SJSA1 (cell line): ENCODE measurements around the gene LINC01488. TPM values are rescaled to one million over a fixed set of nuclear protein-coding genes. Genes with fewer than 3 reads are reported as not detected.

ENCODE experiments used
- DNase-seq, 2 experiments: peaks; one replicate each; pipeline ENCODE4 v3.0.0-alpha.2; 2015 to 2020; ENCODE audit warnings: low spot score in 2 of 2, low read depth in 1 of 2
- H3K27ac ChIP-seq: fragments of 250-450 bp; sonication (Bioruptor Pico); 2 replicates; pipeline ENCODE4 v1.5.1; 2020; ENCODE audit warnings: mild to moderate bottlenecking, moderate library complexity
- H3K27me3 ChIP-seq: fragments of 250-450 bp; sonication (Bioruptor Pico); replicated peaks from 2 replicates; pipeline ENCODE4 v1.5.1; 2020; ENCODE audit warnings: mild to moderate bottlenecking, moderate library complexity
- H3K36me3 ChIP-seq: fragments of 250-450 bp; sonication (Bioruptor Pico); 2 replicates; pipeline ENCODE4 v1.5.1; 2020; ENCODE audit warnings: mild to moderate bottlenecking
- H3K4me1 ChIP-seq: fragments of 250-450 bp; sonication (Bioruptor Pico); replicated peaks from 2 replicates; pipeline ENCODE4 v1.6.1; 2021; ENCODE audit warnings: mild to moderate bottlenecking
- H3K4me3 ChIP-seq: fragments of 250-450 bp; sonication (Bioruptor Pico); 2 replicates; pipeline ENCODE4 v1.5.1; 2020; ENCODE audit warnings: mild to moderate bottlenecking
- H3K9me3 ChIP-seq: fragments of 250-450 bp; sonication (Bioruptor Pico); replicated peaks from 2 replicates; pipeline ENCODE4 v1.5.1; 2020; ENCODE audit warnings: mild to moderate bottlenecking
- total RNA-seq: library from RNA; depleted of rRNA; stranded (reverse); fragments of >200 nt; shearing (Covaris generic); gene quantifications from 2 replicates; pipeline ENCODE4 v1.2.3, GENCODE V29; 2014

The LINC01488 gene
- total RNA-seq, 1 experiment from 2014 or later = 0.05 TPM

- Histone ChIP-seq H3K27ac (no peak overlapping the region), H3K4me1 (peaks cover 14% of the 10 kb centered on the region), H3K36me3 (no peaks in the 10 kb centered on the region), H3K9me3 (no peaks in the 10 kb centered on the region), H3K4me3 (no peak overlapping the region), H3K27me3 (no peaks in the 10 kb centered on the region)
- DNase-seq = peak in 1 of 2 experiments; percentile 62
Observed at GRCh38 chr11:69530278-69531070, 49.0 kb downstream of the LINC01488 start.

- Histone ChIP-seq H3K4me1 (peaks cover 12% of the 10 kb centered on the region), H3K9me3 (no peaks in the 10 kb centered on the region), H3K27ac (no peak overlapping the region), H3K4me3 (no peak overlapping the region), H3K27me3 (no peaks in the 10 kb centered on the region), H3K36me3 (no peaks in the 10 kb centered on the region)
- peak in 1 of 2 experiments; percentile 50 for DNase-seq
Observed at GRCh38 chr11:69531071-69531716, 49.7 kb downstream of the LINC01488 start.

- H3K27ac ChIP-seq = no peak overlapping the region
- no peaks in the 10 kb centered on the region for H3K36me3 ChIP-seq
- peak in 1 of 2 experiments; percentile 44 for DNase-seq
- H3K4me3 ChIP-seq = no peak overlapping the region
- peaks cover 12% of the 10 kb centered on the region for H3K4me1 ChIP-seq
- H3K9me3 ChIP-seq = no peaks in the 10 kb centered on the region
- H3K27me3 ChIP-seq = no peaks in the 10 kb centered on the region
Observed at GRCh38 chr11:69531717-69532088, 50.2 kb downstream of the LINC01488 start.

DNA sequence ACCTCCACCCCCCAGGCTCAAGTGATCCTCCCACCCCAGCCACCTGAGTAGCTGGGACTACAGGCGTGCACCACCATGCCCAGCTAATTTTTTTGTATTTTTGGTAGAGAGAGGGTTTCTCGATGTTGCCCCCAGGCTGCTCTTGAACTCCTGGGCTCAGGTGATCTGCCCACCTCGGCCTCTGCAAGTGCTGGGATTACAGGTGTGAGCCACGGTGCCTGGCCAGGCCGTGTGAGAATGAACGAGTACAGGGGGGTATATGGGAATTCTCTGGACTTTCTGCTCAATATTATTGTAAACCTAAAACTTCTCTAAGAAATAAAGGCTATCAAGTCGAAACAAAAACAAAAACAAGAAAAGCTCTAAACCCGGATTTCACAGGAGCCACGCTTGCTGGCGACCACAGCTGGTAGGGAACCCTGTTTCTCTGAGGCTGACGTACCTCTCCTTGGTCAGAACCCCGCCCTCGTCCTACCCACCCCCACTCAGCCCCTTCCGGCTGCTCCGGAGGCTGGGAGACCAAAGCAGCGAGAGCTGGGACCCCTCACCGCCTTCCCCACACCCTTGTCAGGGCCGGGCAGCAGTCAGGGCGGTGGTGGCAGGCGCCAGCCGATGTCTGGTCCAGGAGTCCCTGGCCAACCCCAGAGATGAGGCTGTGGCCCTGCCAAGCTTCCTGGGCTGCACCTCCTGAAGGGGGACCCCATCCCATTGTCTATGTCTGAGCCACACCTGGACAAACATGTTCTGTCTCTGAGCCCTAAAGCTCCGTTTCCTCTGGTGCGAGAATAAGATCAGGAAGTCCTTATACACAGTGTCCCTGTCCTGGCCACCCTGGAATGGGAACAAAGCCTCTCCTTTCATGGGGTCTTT is 52.1 kb downstream of the LINC01488 start:
- no peaks in the 10 kb centered on the region for H3K9me3 ChIP-seq
- no peaks in the 10 kb centered on the region for H3K36me3 ChIP-seq

GRCh38 chr11:69534166-69534530 is 52.7 kb downstream of the LINC01488 start:
- no peak for DNase-seq
- H3K9me3 ChIP-seq = no peaks in the 10 kb centered on the region
- peaks cover 12% of the 10 kb centered on the region for H3K4me1 ChIP-seq
- H3K36me3 ChIP-seq = no peaks in the 10 kb centered on the region
- no peak overlapping the region for H3K4me3 ChIP-seq
- no peaks in the 10 kb centered on the region for H3K27me3 ChIP-seq
- H3K27ac ChIP-seq = no peak overlapping the region

More for the DNA sequence above, 52.1 kb downstream of the LINC01488 start:
- peaks cover 12% of the 10 kb centered on the region for H3K4me1 ChIP-seq
- no peak overlapping the region for H3K27ac ChIP-seq
- peak in 1 of 2 experiments; percentile 60 for DNase-seq
- H3K27me3 ChIP-seq = no peaks in the 10 kb centered on the region
- no peak overlapping the region for H3K4me3 ChIP-seq

GRCh38 chr11:69535908-69536307 is 54.4 kb downstream of the LINC01488 start:
- Histone ChIP-seq H3K9me3 (no peaks in the 10 kb centered on the region), H3K27me3 (no peaks in the 10 kb centered on the region), H3K4me1 (peaks cover 6% of the 10 kb centered on the region), H3K36me3 (no peaks in the 10 kb centered on the region), H3K4me3 (no peak overlapping the region), H3K27ac (no peak overlapping the region)
- DNase-seq = no peak

DNA sequence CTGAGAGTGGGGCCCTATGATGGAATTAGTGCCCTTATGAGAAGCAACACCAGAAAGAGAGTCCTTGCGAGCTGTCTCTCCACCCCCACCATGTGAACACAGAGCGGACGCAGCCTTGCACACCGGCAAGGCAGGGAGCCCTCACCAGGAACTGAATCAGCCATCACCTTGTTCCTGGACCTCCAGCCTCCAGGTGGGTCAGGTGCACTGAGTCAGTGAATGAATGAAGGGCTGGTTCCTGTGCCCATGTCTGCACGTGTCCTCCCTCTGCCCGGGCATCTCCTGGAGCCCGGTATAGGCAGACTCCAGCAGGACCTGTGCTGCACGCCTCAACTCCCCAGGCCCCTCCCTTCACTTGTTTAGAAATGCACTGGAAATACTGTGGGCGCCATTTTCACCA is 54.9 kb downstream of the LINC01488 start:
- Histone ChIP-seq H3K27me3 (no peaks in the 10 kb centered on the region), H3K4me3 (no peak overlapping the region), H3K9me3 (no peaks in the 10 kb centered on the region), H3K27ac (no peak overlapping the region), H3K36me3 (no peaks in the 10 kb centered on the region), H3K4me1 (peaks cover under 1% of the 10 kb centered on the region; the same call in 1 of the 2 replicates)
- no peak for DNase-seq

DNA sequence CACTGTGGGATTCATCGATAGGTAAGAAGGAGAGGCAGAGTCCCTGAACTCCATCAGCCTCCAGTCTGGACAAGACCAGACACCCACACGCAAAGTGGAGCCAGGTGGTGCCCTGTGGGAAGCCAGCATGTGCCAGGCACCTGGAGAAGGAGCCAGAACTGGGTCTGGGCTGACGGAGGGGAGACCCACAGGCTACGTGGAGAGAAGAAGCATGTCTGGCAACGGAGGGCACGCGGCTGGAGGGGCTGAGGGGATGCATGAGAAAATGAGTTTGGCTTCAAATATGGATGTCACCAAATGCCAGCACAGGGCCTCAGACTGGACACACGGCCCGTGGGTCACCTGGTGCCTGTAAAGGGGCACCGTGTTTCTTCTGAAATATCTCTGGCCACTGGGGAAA is 55.7 kb downstream of the LINC01488 start:
- no peak overlapping the region for H3K27ac ChIP-seq
- no peaks in the 10 kb centered on the region for H3K36me3 ChIP-seq
- peak in 1 of 2 experiments; percentile 64 for DNase-seq
- no peaks in the 10 kb centered on the region for H3K9me3 ChIP-seq
- H3K27me3 ChIP-seq = no peaks in the 10 kb centered on the region
- no peak overlapping the region for H3K4me3 ChIP-seq
- 0 out of 2 replicates have a peak, but pooled peaks cover 5% of the 10 kb centered on the region for H3K4me1 ChIP-seq

DNA sequence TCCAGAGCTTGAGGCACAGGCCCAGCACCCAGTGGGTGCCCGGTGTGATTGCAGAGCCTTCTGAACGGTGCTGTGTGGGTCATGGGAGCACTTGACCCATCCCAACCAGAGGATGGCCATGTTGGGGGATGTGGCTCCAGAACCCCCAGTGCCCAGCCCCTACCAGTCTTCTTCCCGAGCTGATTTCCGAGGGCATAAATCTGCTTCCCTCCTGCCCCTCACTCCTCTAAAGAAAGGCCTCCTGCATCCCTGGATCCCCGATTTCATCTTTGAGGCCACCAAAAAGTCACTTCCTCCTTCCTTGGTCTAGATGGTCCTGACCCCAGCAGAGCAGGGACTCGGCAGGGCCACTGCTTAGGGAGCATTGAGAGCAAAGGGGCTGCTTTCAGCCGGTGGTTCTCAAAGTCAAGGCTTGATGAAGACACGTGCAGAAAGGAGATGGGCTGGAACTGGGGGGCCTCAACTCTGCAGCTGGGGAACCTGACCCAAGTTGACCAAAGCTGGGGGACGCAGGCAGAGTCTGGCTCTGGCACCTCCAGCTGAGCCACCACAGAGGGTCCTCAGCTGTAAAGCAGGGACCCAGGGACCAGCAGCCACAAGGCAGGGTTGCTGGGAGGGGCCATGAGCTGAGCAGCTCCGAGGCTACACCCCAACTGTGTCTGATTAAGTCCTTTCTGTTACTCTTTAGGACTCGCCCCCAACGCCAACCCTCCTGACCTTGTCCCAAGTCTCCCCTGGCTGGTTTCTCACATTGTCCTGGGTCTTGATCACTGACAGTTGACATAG is 56.6 kb downstream of the LINC01488 start:
- H3K4me1 ChIP-seq = 0 out of 2 replicates have a peak, but pooled peaks cover 5% of the 10 kb centered on the region
- H3K27me3 ChIP-seq = no peaks in the 10 kb centered on the region
- no peak overlapping the region for H3K4me3 ChIP-seq
- H3K27ac ChIP-seq = no peak overlapping the region
- no peak for DNase-seq
- H3K9me3 ChIP-seq = no peaks in the 10 kb centered on the region
- no peaks in the 10 kb centered on the region for H3K36me3 ChIP-seq

DNA sequence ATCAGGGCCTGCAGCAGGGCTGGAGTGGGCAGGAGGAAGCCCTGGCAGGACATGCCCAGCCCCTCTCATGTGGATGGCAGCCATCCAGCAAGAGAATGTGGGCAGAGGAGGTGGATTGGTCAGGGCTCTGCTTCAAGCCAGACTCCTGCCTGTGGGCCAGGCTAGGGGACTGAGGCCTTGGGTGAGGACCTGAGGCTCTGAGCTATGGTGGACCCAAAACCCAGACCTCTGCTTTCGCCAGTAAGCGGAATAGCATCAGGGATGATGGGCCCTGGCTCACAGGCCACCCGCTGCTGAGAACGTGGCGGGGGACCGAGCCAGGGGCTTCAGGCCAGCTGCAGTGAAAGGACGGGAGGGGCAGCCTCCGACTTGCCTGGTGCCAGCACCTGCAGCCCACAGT is 57.4 kb downstream of the LINC01488 start:
- no peaks in the 10 kb centered on the region for H3K9me3 ChIP-seq
- H3K4me3 ChIP-seq = no peak overlapping the region
- 0 out of 2 replicates have a peak, but pooled peaks cover 5% of the 10 kb centered on the region for H3K4me1 ChIP-seq
- no peaks in the 10 kb centered on the region for H3K27me3 ChIP-seq
- H3K36me3 ChIP-seq = no peaks in the 10 kb centered on the region
- no peak overlapping the region for H3K27ac ChIP-seq
- no peak for DNase-seq

GRCh38 chr11:69539416-69540117 is 58.1 kb downstream of the LINC01488 start:
- no peaks in the 10 kb centered on the region for H3K36me3 ChIP-seq
- H3K4me1 ChIP-seq = 0 out of 2 replicates have a peak, but pooled peaks cover 5% of the 10 kb centered on the region
- H3K27me3 ChIP-seq = no peaks in the 10 kb centered on the region
- no peak overlapping the region for H3K27ac ChIP-seq
- no peak for DNase-seq
- no peak overlapping the region for H3K4me3 ChIP-seq
- no peaks in the 10 kb centered on the region for H3K9me3 ChIP-seq

DNA sequence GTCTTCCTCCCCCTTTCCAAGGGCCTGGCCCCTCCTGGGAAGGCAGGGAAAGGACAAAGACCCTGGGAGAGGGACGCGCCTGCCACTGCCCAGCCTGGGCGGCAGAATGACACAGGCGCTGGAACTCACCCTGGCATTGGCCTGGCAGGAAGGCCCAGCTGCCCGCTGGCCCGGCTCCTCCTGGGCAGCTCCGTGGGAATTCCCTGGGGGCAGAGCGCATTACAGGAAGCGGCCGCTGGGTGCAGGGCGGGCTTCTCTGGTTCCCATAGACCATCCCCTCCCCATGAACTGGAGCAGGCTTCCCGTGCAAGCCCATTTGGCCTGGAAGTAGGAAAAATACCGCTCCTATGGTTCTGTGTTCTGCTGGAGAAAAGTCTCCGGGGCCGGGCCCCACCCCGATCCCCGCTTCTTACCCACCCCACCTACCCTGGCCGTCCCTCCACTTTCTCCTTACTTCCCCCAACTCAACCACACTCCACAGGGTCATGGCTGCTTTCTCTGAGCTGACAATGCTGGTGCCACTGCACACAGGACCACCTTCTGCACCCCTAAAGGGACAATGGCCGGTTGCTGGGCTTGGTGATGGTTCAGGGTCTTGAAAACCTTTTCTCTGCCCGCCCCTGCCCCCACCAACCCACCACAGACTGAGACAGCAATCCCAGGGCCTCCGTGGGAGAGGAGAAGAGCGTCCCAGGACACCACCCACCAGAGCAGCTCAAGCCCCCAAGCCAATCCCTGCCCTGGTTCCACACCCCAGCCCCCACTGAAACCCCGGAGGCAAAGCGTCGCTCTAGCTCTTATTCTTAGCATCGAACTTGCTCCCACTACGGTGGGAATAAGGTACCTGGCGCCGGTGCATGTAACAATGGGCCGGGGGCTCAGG is 58.9 kb downstream of the LINC01488 start:
- DNase-seq = no peak
- H3K36me3 ChIP-seq = no peaks in the 10 kb centered on the region
- H3K9me3 ChIP-seq = no peaks in the 10 kb centered on the region
- H3K4me1 ChIP-seq = 0 out of 2 replicates have a peak, but pooled peaks cover 5% of the 10 kb centered on the region
- H3K27me3 ChIP-seq = no peaks in the 10 kb centered on the region
- H3K27ac ChIP-seq = no peak overlapping the region
- H3K4me3 ChIP-seq = no peak overlapping the region
